ENCODE measurements around the gene TNP2. TPM values are rescaled to one million over a fixed set of nuclear protein-coding genes. Genes with fewer than 3 reads are reported as not detected.

The TNP2 gene
- total RNA-seq, 1 donor from 2014 or later = not detected

- no peaks in the 10 kb centered on the region for H3K27me3 ChIP-seq
- no peak overlapping the region for H3K27ac ChIP-seq
Measured at GRCh38 chr16:11234884-11235702, 34.0 kb downstream of the TNP2 start.

GRCh38 chr16:11233727-11234376 is 35.3 kb downstream of the TNP2 start:
- TF ChIP-seq POLR2AphosphoS5 (IDR thresholded peaks at IDR 0.05; ENCODE audit: insufficient read depth in 1 of 2, low read depth in 1 of 2) = no peak
- no peak for TF ChIP-seq CTCF (IDR thresholded peaks at IDR 0.05)
- no peak for TF ChIP-seq POLR2A (IDR thresholded peaks at IDR 0.05)
- Histone ChIP-seq H3K27ac (no peak overlapping the region), H3K9me3 (no peaks in the 10 kb centered on the region), H3K4me3 (no peak overlapping the region), H3K36me3 (no peaks in the 10 kb centered on the region), H3K27me3 (no peaks in the 10 kb centered on the region), H3K4me1 (peaks cover 7% of the 10 kb centered on the region)
- DNase-seq (ENCODE audit: extremely low spot score in 2 of 2) = no peak
- intact Hi-C loops (cut with DNase I) = no loop called here

More at GRCh38 chr16:11234884-11235702, 34.0 kb downstream of the TNP2 start:
- no peak for TF ChIP-seq POLR2AphosphoS5 (IDR thresholded peaks at IDR 0.05; ENCODE audit: insufficient read depth in 1 of 2, low read depth in 1 of 2)
- TF ChIP-seq CTCF (IDR thresholded peaks at IDR 0.05) = no peak
- TF ChIP-seq POLR2A (IDR thresholded peaks at IDR 0.05) = no peak
- intact Hi-C loops (cut with DNase I) = no loop called here
- no peaks in the 10 kb centered on the region for H3K36me3 ChIP-seq
- no peak overlapping the region for H3K4me3 ChIP-seq
- no peaks in the 10 kb centered on the region for H3K9me3 ChIP-seq
- peaks cover 7% of the 10 kb centered on the region for H3K4me1 ChIP-seq
- no peak for DNase-seq (ENCODE audit: extremely low spot score in 2 of 2)

GRCh38 chr16:11232852-11233726 is 36.0 kb downstream of the TNP2 start:
- peaks cover 7% of the 10 kb centered on the region for H3K4me1 ChIP-seq
- H3K27ac ChIP-seq = peak overlapping the region; percentile 9
- no peaks in the 10 kb centered on the region for H3K36me3 ChIP-seq
- TF ChIP-seq POLR2AphosphoS5 (IDR thresholded peaks at IDR 0.05; ENCODE audit: insufficient read depth in 1 of 2, low read depth in 1 of 2) (peak in 1 of 2 donors; percentile 69), POLR2A (IDR thresholded peaks at IDR 0.05) (no peak), CTCF (IDR thresholded peaks at IDR 0.05) (no peak)
- intact Hi-C loops (cut with DNase I) = no loop called here
- no peak overlapping the region for H3K4me3 ChIP-seq
- H3K9me3 ChIP-seq = no peaks in the 10 kb centered on the region
- no peak for DNase-seq (ENCODE audit: extremely low spot score in 2 of 2)
- H3K27me3 ChIP-seq = no peaks in the 10 kb centered on the region

- peaks cover 7% of the 10 kb centered on the region for H3K4me1 ChIP-seq
- no peak for DNase-seq (ENCODE audit: extremely low spot score in 2 of 2)
- H3K27me3 ChIP-seq = no peaks in the 10 kb centered on the region
- intact Hi-C loops (cut with DNase I) = no loop called here
- peak overlapping the region; percentile 9 for H3K27ac ChIP-seq
- TF ChIP-seq CTCF (IDR thresholded peaks at IDR 0.05) = no peak
- no peak for TF ChIP-seq POLR2A (IDR thresholded peaks at IDR 0.05)
- no peak for TF ChIP-seq POLR2AphosphoS5 (IDR thresholded peaks at IDR 0.05; ENCODE audit: insufficient read depth in 1 of 2, low read depth in 1 of 2)
- no peaks in the 10 kb centered on the region for H3K9me3 ChIP-seq
- H3K36me3 ChIP-seq = no peaks in the 10 kb centered on the region
- no peak overlapping the region for H3K4me3 ChIP-seq
Measured at GRCh38 chr16:11232302-11232851, 36.7 kb downstream of the TNP2 start.
